Astrocyte (in vitro differentiated cells and primary cell): ENCODE results near the gene MRPL36.

ENCODE experiments used
- CTCF ChIP-seq: IDR thresholded peaks from 2 replicates; pipeline ENCODE4 v1.5.1; 2011; ENCODE audit warnings: low read depth, mild to moderate bottlenecking, inconsistent platforms, low read length, moderate library complexity; ENCODE audit not compliant: insufficient read depth
- EZH2 ChIP-seq: IDR thresholded peaks from 2 replicates; pipeline ENCODE4 v1.6.1; 2012; ENCODE audit warnings: mild to moderate bottlenecking, low read length, inconsistent platforms; ENCODE audit not compliant: insufficient read depth

- TF ChIP-seq CTCF: no peak
- TF ChIP-seq EZH2: no peak
Measured at GRCh38 chr5:1815881-1816292, 16.2 kb upstream of the MRPL36 start.
